Endometrial microvascular endothelial cells (primary cell): Measurements from ENCODE around the gene ATP13A3. TPM values are rescaled to one million over a fixed set of nuclear protein-coding genes. Genes with fewer than 3 reads are reported as not detected.

ENCODE experiments used
- in situ Hi-C: cut with HindIII; loops from 2 replicates; pipeline ENCODE4 v1.10.0; 2017; ENCODE audit warnings: low sequenced_read_pairs, low pct_unique_long_range_greater_than_20kb; ENCODE audit errors: inconsistent ontology term
- total RNA-seq: library from RNA; depleted of rRNA; stranded (reverse); fragments of >200 nt; gene quantifications from one replicate; pipeline ENCODE4 v1.2.3, GENCODE V29; 2015; ENCODE audit errors: inconsistent ontology term

ATP13A3 gene
- total RNA-seq, 1 donor from 2014 or later = 251 TPM

DNA sequence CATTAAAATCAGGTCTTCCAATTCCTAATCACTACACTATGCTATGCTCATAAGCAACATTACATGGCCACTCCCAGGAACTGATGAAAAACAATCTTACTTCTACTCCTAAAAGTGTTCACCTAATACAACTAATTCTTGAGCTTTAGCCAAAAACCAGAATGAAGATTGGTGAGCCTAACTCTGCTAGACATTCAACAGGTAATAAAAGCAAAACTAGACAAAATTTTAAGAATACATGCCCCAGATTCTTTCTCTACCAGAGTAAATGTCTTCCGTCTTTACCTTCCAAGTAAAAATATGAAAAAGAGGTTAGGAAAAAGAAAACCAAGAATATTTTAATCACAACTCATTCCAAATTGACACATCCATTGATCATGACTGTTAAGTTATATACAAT lies 31.3 kb downstream of the ATP13A3 start:
- in situ Hi-C loops = no loop called here

GRCh38 chr3:194450341-194450740 lies 36.5 kb downstream of the ATP13A3 start:
- in situ Hi-C loops = no loop called here

GRCh38 chr3:194449913-194450312 lies 36.9 kb downstream of the ATP13A3 start:
- in situ Hi-C loops = no loop called here

DNA sequence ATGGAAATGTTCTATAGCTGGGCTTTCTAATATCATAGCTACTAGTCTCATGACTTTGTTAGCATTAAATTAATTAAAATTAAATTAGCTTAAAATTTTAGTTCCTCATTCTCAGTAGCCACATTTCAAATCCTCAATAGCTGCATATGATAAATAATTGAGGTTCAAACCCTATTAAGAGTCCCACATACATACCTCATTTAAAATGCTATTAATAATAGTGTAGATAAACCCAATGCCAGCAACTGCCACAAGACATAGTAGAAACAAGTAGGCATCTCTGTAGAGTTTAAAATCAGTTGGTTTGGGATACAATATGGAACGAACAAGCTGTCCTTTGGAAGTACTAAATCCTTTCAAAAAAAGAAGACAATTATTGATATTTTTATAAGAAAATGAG lies 39.1 kb downstream of the ATP13A3 start:
- in situ Hi-C loops = no loop called here

GRCh38 chr3:194447161-194447560 lies 39.6 kb downstream of the ATP13A3 start:
- in situ Hi-C loops = no loop called here

GRCh38 chr3:194446754-194447153 lies 40.0 kb downstream of the ATP13A3 start:
- in situ Hi-C loops = no loop called here

DNA sequence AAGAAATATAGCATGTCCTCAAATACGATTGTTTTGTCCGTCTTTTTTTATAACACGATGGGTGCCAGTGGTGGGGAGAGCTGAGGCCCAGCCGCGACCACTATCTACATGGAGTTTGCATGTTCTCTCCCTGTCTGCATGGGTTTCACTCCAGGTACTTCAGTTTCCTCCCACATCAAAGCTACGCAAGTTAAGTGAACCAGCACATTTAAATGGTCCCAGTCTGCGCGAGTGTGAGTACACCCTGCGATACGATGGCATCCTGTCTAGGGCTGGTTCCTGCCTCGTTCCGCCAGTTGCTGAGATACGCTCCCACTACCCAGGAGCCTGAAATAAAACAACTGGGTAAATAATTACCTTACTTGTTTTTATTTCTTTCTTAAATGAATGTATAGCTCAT lies 40.6 kb downstream of the ATP13A3 start:
- in situ Hi-C loops = no loop called here

- in situ Hi-C loops = no loop called here
These were observed 42.9 kb downstream of the ATP13A3 start for GRCh38 chr3:194443901-194444300.

DNA sequence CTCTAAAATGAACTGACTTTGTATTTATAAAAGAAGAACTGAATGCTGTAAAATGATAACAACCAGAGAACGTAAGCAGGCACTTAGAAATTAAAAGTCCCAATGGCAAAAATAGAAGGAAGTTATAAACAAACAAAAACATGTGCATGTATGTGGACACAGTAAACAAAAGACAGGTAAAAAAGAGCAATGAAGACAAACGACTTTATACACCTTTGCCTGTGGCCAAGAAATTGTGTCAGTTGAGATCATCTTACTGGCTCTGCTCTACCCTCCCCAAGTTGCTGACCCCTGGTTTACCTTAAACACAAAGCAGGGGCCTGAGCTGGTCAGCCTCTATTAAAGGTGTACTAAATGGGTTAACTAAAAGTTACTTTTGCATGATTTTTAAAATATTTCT lies 46.0 kb downstream of the ATP13A3 start:
- in situ Hi-C loops = no loop called here

- in situ Hi-C loops = no loop called here
These were observed 46.8 kb downstream of the ATP13A3 start for GRCh38 chr3:194439881-194440550.

GRCh38 chr3:194434503-194434902 lies 52.3 kb downstream of the ATP13A3 start:
- in situ Hi-C loops = no loop called here

GRCh38 chr3:194431554-194431953 lies 55.2 kb downstream of the ATP13A3 start:
- in situ Hi-C loops = no loop called here

- in situ Hi-C loops = no loop called here
These were observed 61.4 kb downstream of the ATP13A3 start for GRCh38 chr3:194425399-194425798.

GRCh38 chr3:194424953-194425352 lies 61.8 kb downstream of the ATP13A3 start:
- in situ Hi-C loops = no loop called here

DNA sequence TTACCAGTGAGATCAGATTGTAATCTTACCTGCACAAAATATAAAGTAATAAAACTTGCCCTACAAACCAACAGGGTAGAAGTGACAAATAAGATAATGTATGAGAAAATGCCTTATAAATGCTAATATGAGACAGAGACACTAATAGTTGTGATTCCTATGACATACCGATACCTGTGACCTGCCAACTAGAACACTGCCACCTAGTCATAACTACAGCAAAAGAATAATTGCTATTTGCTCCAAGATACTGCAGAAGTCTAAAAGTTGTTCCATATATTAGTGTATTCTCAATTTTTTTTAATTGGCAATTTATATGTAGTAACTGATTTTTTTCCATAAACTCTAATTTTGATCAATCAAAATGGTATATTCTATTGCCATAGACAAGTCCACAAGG lies 62.4 kb downstream of the ATP13A3 start:
- in situ Hi-C loops = no loop called here

- in situ Hi-C loops = no loop called here
These were observed 63.5 kb downstream of the ATP13A3 start for GRCh38 chr3:194423317-194423716.

DNA sequence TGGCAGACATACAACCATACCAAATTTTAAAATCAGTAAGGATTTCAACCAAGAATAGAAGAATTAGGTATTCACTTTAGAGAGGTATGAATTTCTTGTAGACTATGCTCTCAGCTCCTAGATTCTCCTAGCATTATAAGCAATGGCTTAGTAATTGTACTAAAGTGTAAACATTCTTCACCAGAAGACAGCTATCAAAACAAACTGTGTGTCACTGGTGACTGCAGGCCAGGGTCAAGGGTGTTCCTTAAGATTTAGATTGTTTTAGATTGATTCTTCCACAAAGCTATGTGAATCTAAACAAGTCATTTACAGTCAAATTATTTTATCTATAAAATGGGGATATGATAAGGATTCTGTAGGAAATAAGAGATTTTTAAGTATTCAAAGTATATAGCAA lies 64.6 kb downstream of the ATP13A3 start:
- in situ Hi-C loops = no loop called here

DNA sequence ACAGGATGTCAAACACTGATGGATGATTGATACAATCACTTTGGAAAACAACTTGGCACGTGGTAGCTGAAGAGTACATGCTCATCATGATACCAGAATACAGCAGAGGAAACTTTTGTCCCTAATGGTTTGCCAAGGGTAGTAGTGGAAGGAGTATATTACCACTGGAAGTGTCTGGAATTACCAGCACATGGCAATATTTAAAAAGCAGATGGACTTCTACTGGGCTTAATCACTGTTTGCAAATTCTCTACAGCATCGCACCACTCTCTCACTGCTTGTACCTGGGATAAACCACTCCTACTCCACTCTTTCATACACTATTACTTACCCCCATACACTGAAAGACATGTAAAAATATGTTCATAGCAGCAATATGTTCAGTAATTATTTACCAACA lies 68.1 kb downstream of the ATP13A3 start:
- in situ Hi-C loops = no loop called here

- in situ Hi-C loops = no loop called here
These were observed 79.4 kb downstream of the ATP13A3 start for GRCh38 chr3:194407423-194407822.

- in situ Hi-C loops = no loop called here
These were observed 81.0 kb downstream of the ATP13A3 start for GRCh38 chr3:194405766-194406165.
